LNCaP clone FGC (cell line): ENCODE data around the gene GPR15LG.

ENCODE experiments used
- DNase-seq: peaks from one replicate; pipeline ENCODE4 v3.0.0-alpha.2; 2011; ENCODE audit warnings: low read depth
- H3K4me3 ChIP-seq: 2 replicates; pipeline ENCODE4 v1.5.1; 2011; ENCODE audit warnings: mild to moderate bottlenecking, low read depth, low read length, control low read depth
- CTCF ChIP-seq: IDR thresholded peaks from 2 replicates; pipeline ENCODE4 v1.5.1; 2012; ENCODE audit warnings: mild to moderate bottlenecking; ENCODE audit not compliant: control insufficient read depth, insufficient read depth; ENCODE audit errors: extremely low read depth

Gene GPR15LG

GRCh38 chr10:84214612-84215235 lies 41.1 kb downstream of the GPR15LG start:
- DNase-seq, result no peak
- no peak overlapping the region for H3K4me3 ChIP-seq
- TF ChIP-seq CTCF, result peak; percentile 70

- no peak for TF ChIP-seq CTCF
- H3K4me3 ChIP-seq, result no peak overlapping the region
- no peak for DNase-seq
Observed at GRCh38 chr10:84216834-84217233, 43.2 kb downstream of the GPR15LG start.

DNA sequence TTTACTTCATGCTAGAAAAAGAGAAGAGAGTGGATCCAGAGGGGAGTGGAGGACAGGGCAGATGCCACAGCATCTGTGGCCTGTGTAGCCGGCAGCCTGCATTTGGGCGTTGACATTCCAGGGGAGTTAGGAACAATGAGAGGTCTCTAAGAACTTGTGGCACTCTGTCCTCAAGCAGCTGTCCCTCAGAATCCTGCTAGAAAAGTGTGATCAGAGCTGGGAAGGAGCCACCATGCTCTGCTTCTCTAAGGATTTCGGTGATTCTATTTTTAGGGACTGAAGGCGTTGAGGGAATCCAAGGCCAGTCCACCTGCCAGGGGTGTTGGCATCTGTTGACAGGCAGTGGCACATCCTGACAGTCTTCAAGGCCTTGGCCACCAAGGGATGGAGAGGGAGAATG lies 44.1 kb downstream of the GPR15LG start:
- no peak for TF ChIP-seq CTCF
- no peak overlapping the region for H3K4me3 ChIP-seq
- DNase-seq, result no peak

DNA sequence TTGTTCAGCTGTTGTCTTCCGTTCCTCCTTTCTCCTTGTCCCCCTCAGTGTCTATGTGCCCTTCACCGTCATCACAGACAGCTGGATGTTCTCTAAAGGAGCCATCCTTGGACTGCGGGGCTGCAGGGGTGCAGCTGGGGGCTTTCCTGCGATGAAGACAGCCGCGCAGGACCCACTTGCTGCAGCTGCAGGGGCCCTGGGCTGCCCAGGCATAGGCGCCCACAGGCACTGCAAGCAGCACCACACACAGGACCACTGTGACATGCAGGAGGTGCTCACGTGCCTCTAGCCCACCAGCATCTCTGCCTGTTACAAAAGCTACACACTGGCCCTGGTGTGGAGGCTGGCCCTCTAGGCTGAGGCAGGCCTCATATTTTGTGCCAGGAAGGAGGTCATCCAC lies 48.3 kb downstream of the GPR15LG start:
- no peak for TF ChIP-seq CTCF
- H3K4me3 ChIP-seq, result no peak overlapping the region
- no peak for DNase-seq

DNA sequence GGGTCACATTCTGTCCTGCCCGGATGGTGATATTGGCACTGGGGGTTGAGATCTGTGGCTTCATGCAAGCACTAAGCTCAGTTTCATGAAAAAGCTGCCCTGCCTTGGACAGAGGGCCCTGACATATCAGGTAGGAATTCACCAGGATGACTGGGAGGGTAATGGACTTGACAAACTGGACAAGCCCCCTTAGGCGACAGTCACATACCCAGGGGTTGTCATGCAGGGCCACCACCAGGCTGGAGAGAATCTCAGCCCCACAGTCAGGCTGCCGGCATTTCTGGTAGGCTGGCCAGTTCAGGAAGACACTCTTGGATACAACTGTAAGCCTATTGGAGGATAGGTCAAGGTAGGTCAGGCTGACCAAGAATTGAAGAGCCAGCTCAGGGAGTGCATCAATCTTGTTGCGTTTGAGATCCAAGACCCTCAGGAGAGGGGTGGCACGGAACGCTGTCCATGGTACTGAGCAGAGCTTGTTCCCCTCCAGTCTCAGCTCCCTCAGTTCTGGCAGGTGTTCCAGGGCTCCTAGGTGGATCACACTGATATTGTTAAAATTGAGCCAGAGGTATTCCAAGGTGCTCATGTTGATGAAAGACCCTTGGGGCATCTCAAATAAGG lies 50.9 kb downstream of the GPR15LG start:
- no peak overlapping the region for H3K4me3 ChIP-seq
- no peak for DNase-seq
- TF ChIP-seq CTCF, result no peak

DNA sequence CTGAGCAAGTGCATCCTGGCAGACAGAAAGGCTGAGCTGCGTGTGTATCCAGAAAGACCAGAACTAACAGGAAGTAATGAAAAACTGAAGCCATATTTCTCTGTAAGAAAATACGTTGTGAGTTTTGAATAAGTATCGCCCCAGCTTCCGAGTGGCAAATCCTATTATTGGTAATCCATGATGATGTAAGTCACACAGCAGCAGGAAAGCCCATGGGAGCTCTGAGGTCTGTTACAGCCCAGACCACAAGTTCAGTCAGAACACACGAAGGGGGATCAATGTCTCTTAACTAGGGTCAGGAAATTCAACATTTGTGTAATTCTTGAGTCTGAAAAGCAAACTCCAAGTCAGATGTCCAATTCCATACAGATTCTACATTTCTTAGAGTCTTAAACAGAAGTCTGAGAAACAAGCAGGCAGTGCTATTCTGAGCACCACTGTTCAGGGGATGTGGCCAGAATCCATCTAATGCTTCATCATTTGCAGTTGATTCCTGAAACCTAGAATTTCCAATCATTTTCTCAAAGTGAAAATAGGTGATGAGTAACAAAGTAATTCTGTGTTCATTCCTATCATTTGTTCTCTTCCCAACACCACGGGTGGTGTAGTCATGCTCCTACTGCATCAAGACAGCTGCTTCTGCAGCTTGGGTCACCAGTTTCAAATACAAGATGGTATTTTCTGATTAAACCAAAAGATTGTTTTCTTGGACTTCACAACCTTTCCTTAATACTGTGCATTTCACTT lies 52.0 kb downstream of the GPR15LG start, which contains the start of gene LRIT2:
TSS of gene LRIT2 (minus strand) at position 118 of the 747 bp plus-strand sequence. CDS start at position 94, 24 bp downstream.
- no peak for TF ChIP-seq CTCF
- no peak within 1 kb of the TSS for H3K4me3 ChIP-seq
- no peak for DNase-seq
